PC-3 (cell line): Measurements from ENCODE around the gene CCT6A. TPM values are rescaled to one million over a fixed set of nuclear protein-coding genes. Genes with fewer than 3 reads are reported as not detected.
"Not testable (repeated sequence)": the region's sequence is repeated elsewhere in the genome, so short reads cannot be mapped to it uniquely, and the experiment has no call there.

Experiments
- ATAC-seq: fragments of 200-7000 bp; cut with Tn5 transposase; 2 replicates; pipeline ENCODE4 v1.9.1; 2020; ENCODE audit warnings: mild to moderate bottlenecking, moderate library complexity
- BruUV-seq: library from RNA; stranded (reverse); fragments of 400-500 nt; replicated peaks from 2 replicates; lab custom pipeline; 2021; lab: Mats Ljungman, UMichigan
- CTCF ChIA-PET: fragments of 300-600 bp; sonication (Branson Sonifier 250); formaldehyde crosslinking; loops from one replicate; lab custom pipeline; 2022; ENCODE audit warnings: antibody characterized with exemption; lab: Charles Lee
- POLR2A ChIA-PET: fragments of 300-600 bp; sonication (Branson Sonifier 250); formaldehyde crosslinking; loops from one replicate; lab custom pipeline; 2022; ENCODE audit warnings: antibody characterized with exemption; ENCODE audit not compliant: unreplicated experiment; lab: Charles Lee
- DNase-seq: peaks from one replicate; pipeline ENCODE4 v3.0.0-alpha.2; 2015
- H2AFZ ChIP-seq: fragments of 300-600 bp; sonication (generic); 2 replicates; pipeline ENCODE4 v1.6.0; 2016; ENCODE audit warnings: antibody characterized with exemption, low read length
- H3F3A ChIP-seq: fragments of 300-600 bp; sonication (generic); one replicate; pipeline ENCODE4 v1.6.0; 2017; ENCODE audit warnings: antibody characterized with exemption, low read length, control low read depth, mild to moderate bottlenecking; ENCODE audit not compliant: unreplicated experiment
- H3K27ac ChIP-seq: fragments of 300-600 bp; sonication (generic); 2 replicates; pipeline ENCODE4 v1.5.1; 2016; ENCODE audit warnings: mild to moderate bottlenecking, low read length
- H3K27me3 ChIP-seq: fragments of 300-600 bp; sonication (generic); 2 replicates; pipeline ENCODE4 v1.6.1; 2016; ENCODE audit warnings: low read length, mixed read lengths
- H3K36me3 ChIP-seq: fragments of 300-600 bp; sonication (generic); 2 replicates; pipeline ENCODE4 v1.6.1; 2016; ENCODE audit warnings: low read depth, mixed run types, low read length, mixed read lengths
- H3K4me1 ChIP-seq: fragments of 300-600 bp; sonication (generic); 2 replicates; pipeline ENCODE4 v1.5.1; 2016; ENCODE audit warnings: low read length; ENCODE audit not compliant: insufficient read depth
- H3K4me2 ChIP-seq: fragments of 300-600 bp; sonication (generic); 2 replicates; pipeline ENCODE4 v1.6.0; 2016; ENCODE audit warnings: low read length
- H3K4me3 ChIP-seq: fragments of 300-600 bp; sonication (generic); 2 replicates; pipeline ENCODE4 v1.5.1; 2016; ENCODE audit warnings: mild to moderate bottlenecking, low read length, mixed read lengths
- H3K79me2 ChIP-seq: fragments of 300-600 bp; sonication (generic); 2 replicates; pipeline ENCODE4 v1.6.1; 2017; ENCODE audit warnings: low read length, mixed read lengths
- H3K9ac ChIP-seq: fragments of 300-600 bp; sonication (generic); 2 replicates; pipeline ENCODE4 v1.6.0; 2016; ENCODE audit warnings: mild to moderate bottlenecking, low read length
- H3K9me2 ChIP-seq: fragments of 300-600 bp; sonication (generic); replicated peaks from 2 replicates; pipeline ENCODE4 v1.6.1; 2016; ENCODE audit warnings: mixed run types, low read length, mixed read lengths
- H3K9me3 ChIP-seq: fragments of 300-600 bp; sonication (generic); 2 replicates; pipeline ENCODE4 v1.6.1; 2016; ENCODE audit warnings: low read length, mixed read lengths
- H4K20me1 ChIP-seq: fragments of 300-600 bp; sonication (generic); 2 replicates; pipeline ENCODE4 v1.6.1; 2016; ENCODE audit warnings: low read length, mixed read lengths
- EZH2 ChIP-seq: fragments of 300-600 bp; sonication (generic); IDR thresholded peaks from one replicate; pipeline ENCODE4 v1.6.1; 2017; ENCODE audit warnings: antibody characterized with exemption, mild to moderate bottlenecking, low read length; ENCODE audit not compliant: unreplicated experiment
- EZH2phosphoT487 ChIP-seq: fragments of 300-600 bp; sonication (generic); IDR thresholded peaks from 2 replicates; pipeline ENCODE4 v1.6.1; 2018; ENCODE audit warnings: mild to moderate bottlenecking, antibody characterized with exemption, low read length, borderline replicate concordance
- intact Hi-C: fragments of 100-400 bp; cut with micrococcal nuclease; formaldehyde crosslinking; loops from 2 replicates; pipeline ENCODE4 v1.9.0; 2023
- total RNA-seq: library from RNA; depleted of rRNA; stranded (reverse); fragments of >200 nt; gene quantifications from 2 replicates; pipeline ENCODE4 v1.2.3, GENCODE V29; 2014
- TF ChIP-seq, protein P1 (sequence below): fragments of 300-600 bp; sonication (generic); conservative IDR thresholded peaks from 2 replicates; pipeline ENCODE4 v1.5.1; 2017; ENCODE audit warnings: antibody characterized with exemption, low read depth, mild to moderate bottlenecking, low read length

CCT6A gene
- total RNA-seq, 1 experiment from 2014 or later = 338 TPM

GRCh38 chr7:56097700-56098099 lies 46.1 kb downstream of the CCT6A start:
- TF ChIP-seq, protein P1, sequence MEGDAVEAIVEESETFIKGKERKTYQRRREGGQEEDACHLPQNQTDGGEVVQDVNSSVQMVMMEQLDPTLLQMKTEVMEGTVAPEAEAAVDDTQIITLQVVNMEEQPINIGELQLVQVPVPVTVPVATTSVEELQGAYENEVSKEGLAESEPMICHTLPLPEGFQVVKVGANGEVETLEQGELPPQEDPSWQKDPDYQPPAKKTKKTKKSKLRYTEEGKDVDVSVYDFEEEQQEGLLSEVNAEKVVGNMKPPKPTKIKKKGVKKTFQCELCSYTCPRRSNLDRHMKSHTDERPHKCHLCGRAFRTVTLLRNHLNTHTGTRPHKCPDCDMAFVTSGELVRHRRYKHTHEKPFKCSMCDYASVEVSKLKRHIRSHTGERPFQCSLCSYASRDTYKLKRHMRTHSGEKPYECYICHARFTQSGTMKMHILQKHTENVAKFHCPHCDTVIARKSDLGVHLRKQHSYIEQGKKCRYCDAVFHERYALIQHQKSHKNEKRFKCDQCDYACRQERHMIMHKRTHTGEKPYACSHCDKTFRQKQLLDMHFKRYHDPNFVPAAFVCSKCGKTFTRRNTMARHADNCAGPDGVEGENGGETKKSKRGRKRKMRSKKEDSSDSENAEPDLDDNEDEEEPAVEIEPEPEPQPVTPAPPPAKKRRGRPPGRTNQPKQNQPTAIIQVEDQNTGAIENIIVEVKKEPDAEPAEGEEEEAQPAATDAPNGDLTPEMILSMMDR = no peak
- no peak for TF ChIP-seq EZH2phosphoT487
- no peak for TF ChIP-seq EZH2
- Histone ChIP-seq H3K4me1 (no peaks in the 10 kb centered on the region; the same call in 1 of the 2 replicates), H3K27me3 (no peaks in the 10 kb centered on the region), H3K27ac (no peak overlapping the region), H3K4me2 (no peak overlapping the region), H4K20me1 (0 out of 2 replicates have a peak, but pooled peaks cover under 1% of the 10 kb centered on the region), H3K4me3 (no peak overlapping the region), H3K79me2 (peaks cover 2% of the 10 kb centered on the region; the same call in 1 of the 2 replicates), H2AFZ (no peak overlapping the region), H3K36me3 (peaks cover 30% of the 10 kb centered on the region), H3K9ac (no peak overlapping the region), H3F3A (no peaks in the 10 kb centered on the region), H3K9me3 (no peaks in the 10 kb centered on the region), H3K9me2 (no peaks in the 10 kb centered on the region)
- intact Hi-C loops = no loop called here
- CTCF ChIA-PET = no interaction called here
- ATAC-seq = peak; percentile 25
- POLR2A ChIA-PET = no interaction called here
- peak; percentile 24 for DNase-seq
- no TSS peak for BruUV-seq

DNA sequence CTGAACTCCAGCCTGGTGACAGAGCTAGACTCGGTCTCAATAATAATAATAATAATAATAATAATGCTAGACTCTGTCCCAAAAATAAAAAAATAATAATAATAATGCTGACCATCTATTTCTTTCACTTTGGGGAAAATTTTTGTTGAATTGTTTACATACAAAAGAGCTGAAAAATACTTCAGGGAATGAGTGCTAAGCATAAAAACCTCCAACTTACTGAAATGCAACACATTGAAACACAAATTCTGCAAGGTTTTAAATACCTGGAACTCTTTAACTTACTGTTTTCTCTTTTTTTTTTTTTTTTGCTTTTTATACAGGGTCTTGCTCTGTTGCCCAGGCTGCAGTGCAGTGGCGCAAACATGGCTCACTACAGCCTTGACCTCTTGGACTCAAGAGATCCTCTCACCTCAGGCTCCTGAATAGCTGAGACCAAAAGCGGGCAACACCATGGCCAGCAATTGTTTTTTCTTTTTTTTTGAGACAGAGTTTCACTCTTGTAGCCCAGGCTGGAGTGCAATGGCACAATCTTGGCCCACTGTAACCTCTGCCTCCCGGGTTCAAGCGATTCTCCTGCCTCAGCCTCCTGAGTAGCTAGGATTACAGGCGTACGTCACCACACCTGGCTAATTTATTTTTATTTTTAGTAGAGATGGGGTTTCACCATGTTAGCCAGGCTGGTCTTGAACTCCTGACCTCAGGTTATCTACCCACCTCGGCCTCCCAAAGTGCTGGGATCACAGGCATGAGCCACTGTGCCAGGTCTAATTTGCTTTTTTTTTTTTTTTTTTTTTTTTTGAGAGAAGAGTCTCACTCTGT lies 46.8 kb downstream of the CCT6A start:
- ATAC-seq, H3K9me3 ChIP-seq, DNase-seq, H3K79me2 ChIP-seq, H3K4me1 ChIP-seq, intact Hi-C loops, H3K9ac ChIP-seq, BruUV-seq, H3K27me3 ChIP-seq, H3K9me2 ChIP-seq, H2AFZ ChIP-seq, POLR2A ChIA-PET, H3K4me3 ChIP-seq, H3F3A ChIP-seq, H3K4me2 ChIP-seq, H4K20me1 ChIP-seq, H3K27ac ChIP-seq: not testable (repeated sequence)
- H3K36me3 ChIP-seq = peaks cover 37% of the 10 kb centered on the region
- CTCF ChIA-PET = interaction anchor here (0.7 kb wide), 1 partner anchor 129 kb away, joined by 3 read pairs; no protein-coding TSS in a partner anchor

DNA sequence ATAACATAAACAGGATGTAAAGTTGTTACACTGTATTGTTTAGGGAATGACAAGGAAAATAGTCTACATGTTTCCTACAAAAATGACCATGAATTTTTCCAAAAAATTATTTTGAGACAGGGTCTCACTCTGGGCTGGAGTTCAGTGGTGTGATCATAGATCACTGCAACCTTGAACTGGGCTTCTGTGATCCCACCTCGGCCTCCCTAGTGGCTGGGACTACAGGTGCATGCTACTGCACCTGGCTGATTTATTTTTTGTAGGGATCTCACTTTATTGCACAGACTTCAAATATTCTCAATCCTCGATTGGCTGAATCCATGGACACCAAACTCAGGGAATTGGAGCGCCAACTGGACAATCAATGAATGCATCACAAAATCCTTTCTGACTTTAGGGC lies 48.1 kb downstream of the CCT6A start:
- no peak overlapping the region for H3K4me2 ChIP-seq
- H3K79me2 ChIP-seq = peaks cover 18% of the 10 kb centered on the region
- intact Hi-C loops = no loop called here
- TF ChIP-seq EZH2phosphoT487 (no peak), EZH2 (no peak)
- TF ChIP-seq, protein P1 = no peak
- H3K9me3 ChIP-seq = no peaks in the 10 kb centered on the region
- H3K9ac ChIP-seq = no peak overlapping the region
- H3K27ac ChIP-seq = no peak overlapping the region
- H4K20me1 ChIP-seq = 0 out of 2 replicates have a peak, but pooled peaks cover 14% of the 10 kb centered on the region
- H3K4me3 ChIP-seq = no peak overlapping the region
- H3K4me1 ChIP-seq = no peaks in the 10 kb centered on the region
- no peaks in the 10 kb centered on the region for H3K9me2 ChIP-seq
- no TSS peak for BruUV-seq
- no peak for DNase-seq
- H3K36me3 ChIP-seq = peaks cover 46% of the 10 kb centered on the region
- no peak overlapping the region for H2AFZ ChIP-seq
- H3F3A ChIP-seq = no peaks in the 10 kb centered on the region
- POLR2A ChIA-PET = no interaction called here
- no peaks in the 10 kb centered on the region for H3K27me3 ChIP-seq
- CTCF ChIA-PET = no interaction called here
- ATAC-seq = no peak; the same call in 1 of the 2 replicates

DNA sequence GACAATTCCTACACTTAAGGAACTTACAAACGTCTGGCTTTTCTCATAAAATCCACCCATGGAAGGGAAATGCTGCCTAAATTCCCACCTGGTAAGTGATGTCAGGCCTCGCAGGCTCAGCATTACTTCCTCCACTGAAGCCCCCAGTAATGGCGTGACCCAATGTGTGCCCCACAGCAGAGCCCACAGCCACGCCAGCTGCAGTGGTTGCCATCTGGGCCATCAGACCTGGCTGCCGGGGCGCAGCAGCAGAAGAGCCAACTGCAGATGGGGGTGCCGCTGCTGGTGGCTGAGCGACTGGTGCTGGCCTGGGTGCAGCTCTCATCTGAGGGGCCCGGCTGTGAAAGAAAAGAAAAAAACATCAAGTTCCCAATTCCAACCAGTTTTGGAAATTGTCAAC lies 52.6 kb downstream of the CCT6A start:
- ATAC-seq, H3K4me1 ChIP-seq, H2AFZ ChIP-seq, H3K9ac ChIP-seq, H3K4me2 ChIP-seq, intact Hi-C loops, H3F3A ChIP-seq, H3K9me3 ChIP-seq, H3K9me2 ChIP-seq, POLR2A ChIA-PET, H3K27ac ChIP-seq, DNase-seq, H3K27me3 ChIP-seq, CTCF ChIA-PET, BruUV-seq, H3K4me3 ChIP-seq: not testable (repeated sequence)
- Histone ChIP-seq H3K36me3 (peaks cover 46% of the 10 kb centered on the region), H4K20me1 (peaks cover 20% of the 10 kb centered on the region), H3K79me2 (peaks cover 35% of the 10 kb centered on the region)
